GM13976 (cell line): ENCODE data around the gene GSK3A.

Experiments
- DNase-seq: peaks from one replicate; pipeline ENCODE4 v3.0.0; 2012; ENCODE audit warnings: low spot score
- in situ Hi-C: fragments of 300-500 bp; cut with MboI; formaldehyde crosslinking; loops from one replicate; pipeline ENCODE4 v1.12.0; 2022; ENCODE audit warnings: low sequenced_read_pairs, mixed read lengths, inconsistent platforms; ENCODE audit not compliant: unreplicated experiment
- TF ChIP-seq, protein P1 (sequence below): IDR thresholded peaks from 2 replicates; pipeline ENCODE4 v1.5.1; 2012; ENCODE audit warnings: borderline replicate concordance, mild to moderate bottlenecking; ENCODE audit not compliant: insufficient read depth; ENCODE audit errors: extremely low read depth, missing control alignments, control extremely low read depth

The GSK3A gene

GRCh38 chr19:42277821-42278451 is 35.5 kb upstream of the GSK3A start:
- DNase-seq, result no peak
- TF ChIP-seq, protein P1, sequence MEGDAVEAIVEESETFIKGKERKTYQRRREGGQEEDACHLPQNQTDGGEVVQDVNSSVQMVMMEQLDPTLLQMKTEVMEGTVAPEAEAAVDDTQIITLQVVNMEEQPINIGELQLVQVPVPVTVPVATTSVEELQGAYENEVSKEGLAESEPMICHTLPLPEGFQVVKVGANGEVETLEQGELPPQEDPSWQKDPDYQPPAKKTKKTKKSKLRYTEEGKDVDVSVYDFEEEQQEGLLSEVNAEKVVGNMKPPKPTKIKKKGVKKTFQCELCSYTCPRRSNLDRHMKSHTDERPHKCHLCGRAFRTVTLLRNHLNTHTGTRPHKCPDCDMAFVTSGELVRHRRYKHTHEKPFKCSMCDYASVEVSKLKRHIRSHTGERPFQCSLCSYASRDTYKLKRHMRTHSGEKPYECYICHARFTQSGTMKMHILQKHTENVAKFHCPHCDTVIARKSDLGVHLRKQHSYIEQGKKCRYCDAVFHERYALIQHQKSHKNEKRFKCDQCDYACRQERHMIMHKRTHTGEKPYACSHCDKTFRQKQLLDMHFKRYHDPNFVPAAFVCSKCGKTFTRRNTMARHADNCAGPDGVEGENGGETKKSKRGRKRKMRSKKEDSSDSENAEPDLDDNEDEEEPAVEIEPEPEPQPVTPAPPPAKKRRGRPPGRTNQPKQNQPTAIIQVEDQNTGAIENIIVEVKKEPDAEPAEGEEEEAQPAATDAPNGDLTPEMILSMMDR, result no peak
- in situ Hi-C loops, result no loop called here

DNA sequence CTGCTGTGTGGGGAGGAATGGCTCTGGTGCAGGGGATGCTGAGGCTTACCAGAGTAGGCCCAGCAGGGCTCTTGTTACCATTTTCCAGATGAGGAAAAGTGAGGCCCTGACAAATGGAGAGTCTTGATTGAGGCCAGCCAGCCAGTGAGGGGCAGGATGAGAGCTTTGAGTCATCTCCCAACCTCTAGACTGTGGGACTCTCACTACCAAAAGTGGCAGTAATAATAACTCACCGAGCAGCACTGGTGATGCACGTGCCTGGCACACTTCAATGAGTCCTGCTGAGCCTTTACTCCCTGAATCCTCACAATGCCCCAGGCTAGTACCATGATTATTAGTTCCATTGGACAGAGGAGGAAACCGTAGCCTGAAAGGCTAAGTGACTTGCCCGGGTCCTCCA is 34.4 kb upstream of the GSK3A start:
- DNase-seq, result no peak
- in situ Hi-C loops, result no loop called here
- TF ChIP-seq, protein P1, result no peak

- TF ChIP-seq, protein P1, result no peak
- DNase-seq, result no peak
- in situ Hi-C loops, result no loop called here
These were observed 33.9 kb upstream of the GSK3A start for GRCh38 chr19:42276284-42276683.

GRCh38 chr19:42275517-42275916 is 33.1 kb upstream of the GSK3A start:
- TF ChIP-seq, protein P1, result no peak
- in situ Hi-C loops, result no loop called here
- DNase-seq, result no peak

DNA sequence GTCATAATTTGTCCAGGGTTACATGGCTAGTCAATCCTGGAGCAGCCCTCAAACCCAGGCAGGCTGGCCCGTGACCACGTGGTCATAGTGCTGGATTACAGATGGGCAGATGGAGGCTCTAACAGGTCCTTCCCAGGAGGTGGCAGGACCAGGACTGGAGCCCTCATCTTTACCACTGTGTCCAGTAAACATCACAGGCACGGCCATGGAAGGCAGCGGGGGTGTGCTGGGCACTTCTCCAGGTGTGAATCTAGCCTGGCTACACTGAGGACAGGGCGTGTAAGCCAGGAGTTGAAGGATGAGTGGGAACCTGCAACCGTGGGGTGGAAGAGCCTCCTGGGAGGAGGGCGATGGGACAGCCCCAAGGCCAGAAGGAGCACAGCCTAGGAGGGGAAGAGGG is 32.7 kb upstream of the GSK3A start:
- TF ChIP-seq, protein P1, result no peak
- DNase-seq, result no peak
- in situ Hi-C loops, result no loop called here

DNA sequence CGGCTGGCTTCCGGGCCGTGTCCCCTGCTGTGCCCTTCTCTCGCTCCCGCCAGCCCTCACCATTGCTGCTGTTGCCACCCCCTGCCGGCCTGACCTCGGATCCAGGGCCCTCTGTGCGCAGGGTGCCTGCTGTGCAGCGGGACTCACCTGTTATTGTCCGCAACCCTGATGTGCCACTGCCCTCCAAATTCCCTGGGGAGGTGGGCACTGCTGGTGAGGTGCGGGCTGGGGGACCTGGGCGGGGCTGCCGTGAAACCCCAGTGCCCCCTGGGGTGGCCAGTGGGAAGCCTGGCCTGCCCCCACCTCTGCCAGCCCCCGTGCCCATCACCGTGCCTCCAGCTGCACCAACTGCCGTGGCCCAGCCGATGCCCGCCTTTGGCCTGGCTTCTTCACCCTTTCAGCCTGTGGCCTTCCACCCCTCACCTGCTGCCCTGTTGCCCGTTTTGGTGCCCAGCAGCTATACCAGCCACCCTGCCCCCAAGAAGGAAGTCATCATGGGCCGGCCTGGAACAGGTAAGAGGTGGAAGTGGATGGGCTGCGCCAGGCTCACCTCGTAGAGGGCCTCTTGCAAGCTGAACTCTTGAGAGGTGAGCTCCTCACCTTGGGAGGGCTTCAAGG is 31.8 kb upstream of the GSK3A start:
- in situ Hi-C loops, result no loop called here
- no peak for DNase-seq
- TF ChIP-seq, protein P1, result no peak
